HG03095 (cell line): ENCODE measurements around the gene TUSC7.

Source experiments
- ATAC-seq: cut with Tn5 transposase; IDR thresholded peaks from one replicate; pipeline ENCODE4 v1.9.1; 2021; ENCODE audit warnings: moderate library complexity; ENCODE audit not compliant: unreplicated experiment

TUSC7 gene

DNA sequence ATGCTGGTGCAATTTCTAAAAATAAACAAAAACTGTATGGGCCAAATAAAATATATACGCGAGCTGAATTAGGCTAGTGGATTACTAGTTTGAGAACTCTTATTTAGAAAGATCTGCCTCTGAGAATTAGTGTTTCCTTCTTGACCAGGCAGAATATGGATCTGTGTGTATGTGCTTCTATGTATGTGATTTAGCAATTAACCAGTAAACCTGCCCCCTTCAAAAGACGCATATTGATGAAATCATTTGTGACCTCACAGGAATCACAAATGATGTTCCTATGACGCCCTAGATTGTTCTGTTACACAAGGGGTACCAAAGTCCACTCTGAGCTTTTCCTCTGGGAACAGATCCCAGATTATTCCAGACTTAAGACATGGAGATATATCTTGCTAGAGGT is at the start of gene TUSC7:
TSS of gene TUSC7 (plus strand) at position 301 of the 400 bp plus-strand sequence.
- no peak for ATAC-seq

DNA sequence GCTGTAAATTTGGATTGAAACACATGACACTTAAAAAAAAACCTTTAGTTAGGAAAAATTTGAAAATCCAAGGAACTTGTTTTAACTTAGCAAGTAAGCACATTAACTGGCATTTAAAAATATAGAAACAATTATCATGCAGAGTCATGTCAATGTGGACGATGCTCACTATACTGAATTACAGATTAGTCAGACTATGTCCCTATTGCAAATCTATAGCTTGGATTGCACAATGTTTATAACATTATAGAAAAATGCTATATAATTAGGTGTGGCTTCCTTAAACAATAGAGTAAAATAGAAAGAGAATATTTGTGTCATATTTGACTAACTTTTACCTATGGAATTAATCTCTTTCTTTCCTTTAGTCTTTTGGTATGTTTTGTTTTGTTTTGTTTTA is 48.4 kb upstream of the TUSC7 start:
- ATAC-seq: no peak

DNA sequence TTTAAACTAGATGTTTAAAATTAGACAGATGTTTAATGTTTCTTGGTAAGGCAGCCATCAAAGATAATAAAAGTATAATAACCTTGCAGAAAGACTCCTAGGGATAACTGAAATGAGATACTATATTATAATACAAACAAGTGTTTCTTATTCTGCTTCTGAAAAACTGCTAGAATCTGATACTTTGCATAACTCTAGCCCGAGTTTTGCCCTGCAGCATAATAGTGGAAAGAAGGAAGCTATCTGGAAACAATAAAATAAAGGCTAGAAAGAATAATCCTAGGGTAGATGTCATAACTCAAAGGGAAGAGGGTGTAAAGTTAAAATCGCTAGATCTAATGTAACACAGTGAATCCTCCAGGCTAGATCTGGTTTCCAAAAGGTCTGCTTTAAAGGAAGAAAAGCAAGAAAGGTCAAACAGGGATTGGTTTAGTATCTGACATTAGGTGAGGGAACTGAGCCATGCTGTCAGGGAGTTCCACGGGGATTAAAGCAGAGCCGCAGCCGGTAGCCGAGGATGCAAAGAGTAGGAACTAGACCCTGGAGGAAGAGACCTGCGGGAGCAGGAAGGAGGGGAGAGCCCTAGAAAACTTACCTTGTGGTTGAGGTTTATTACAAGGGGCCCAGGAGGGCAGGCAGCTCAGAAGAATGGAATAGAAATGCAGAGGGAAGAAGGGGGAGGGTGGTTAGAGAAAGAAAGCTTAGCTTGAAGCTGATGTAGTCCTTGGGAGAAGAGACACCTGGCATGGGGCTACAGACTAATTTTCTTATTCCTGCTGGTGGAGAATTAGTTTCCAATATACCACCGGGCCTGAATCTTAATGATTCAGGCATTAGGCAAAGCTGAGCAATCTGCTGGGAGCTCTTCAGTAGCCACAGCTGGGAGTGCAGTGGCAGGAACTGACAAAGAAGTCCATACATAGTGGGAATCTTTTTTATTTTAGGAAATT is 46.1 kb upstream of the TUSC7 start:
- ATAC-seq: no peak

DNA sequence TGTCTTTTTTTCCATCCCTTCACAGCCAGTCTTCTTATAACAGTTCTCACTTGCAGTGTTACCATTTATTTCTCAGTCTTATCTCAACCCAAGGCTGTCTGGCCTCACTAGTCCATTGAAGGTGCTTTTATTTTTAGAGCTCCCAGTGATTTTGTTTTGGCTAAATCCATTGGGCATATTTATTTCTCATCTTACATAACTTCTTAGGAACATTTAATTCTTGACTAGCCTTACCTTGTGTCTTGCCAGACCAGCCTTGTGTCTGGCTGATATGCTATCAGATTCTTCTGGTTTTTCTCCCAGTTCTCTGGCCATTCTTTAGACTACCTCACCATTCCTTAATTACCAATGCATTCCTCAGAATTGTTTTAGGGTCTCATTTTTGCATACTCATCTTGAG is 42.3 kb upstream of the TUSC7 start:
- no peak for ATAC-seq

DNA sequence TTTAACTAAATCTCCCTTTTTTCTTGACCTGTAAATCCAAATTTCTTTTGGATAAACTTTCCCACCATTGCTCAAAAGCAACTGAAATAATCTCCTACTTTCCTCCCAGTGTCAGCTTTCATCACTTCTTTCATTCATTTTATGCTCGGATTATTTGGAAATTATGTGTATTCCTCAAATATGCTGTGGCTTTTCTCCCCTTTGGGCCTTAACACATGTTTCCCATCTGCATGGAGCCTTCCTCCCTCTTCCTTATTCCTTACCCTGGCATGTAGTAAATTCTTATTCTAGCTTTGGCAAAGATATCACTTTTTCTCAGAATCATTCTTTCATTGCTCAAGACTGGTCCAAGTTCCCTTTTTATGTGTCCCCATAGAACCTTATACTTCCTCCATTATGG is 41.8 kb upstream of the TUSC7 start:
- ATAC-seq: no peak

DNA sequence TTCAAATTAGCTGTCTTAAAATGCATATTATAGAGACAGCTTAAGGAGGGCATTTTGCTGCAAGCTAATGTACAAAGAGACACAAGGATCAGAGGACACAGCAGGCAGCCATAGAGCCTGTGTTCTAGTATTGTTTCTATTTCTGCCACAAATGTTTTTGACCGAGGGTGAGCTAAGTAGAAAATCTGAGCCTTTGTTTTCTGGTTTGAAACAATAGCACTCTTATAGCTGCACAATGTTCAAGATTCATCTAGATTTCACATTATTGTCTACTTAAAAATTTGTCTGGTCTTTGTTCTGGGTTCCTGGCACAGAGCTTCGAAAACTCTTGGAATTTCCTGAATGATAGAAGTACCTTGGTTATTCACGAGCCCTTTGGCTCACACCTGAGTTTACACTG is 40.0 kb upstream of the TUSC7 start:
- no peak for ATAC-seq

DNA sequence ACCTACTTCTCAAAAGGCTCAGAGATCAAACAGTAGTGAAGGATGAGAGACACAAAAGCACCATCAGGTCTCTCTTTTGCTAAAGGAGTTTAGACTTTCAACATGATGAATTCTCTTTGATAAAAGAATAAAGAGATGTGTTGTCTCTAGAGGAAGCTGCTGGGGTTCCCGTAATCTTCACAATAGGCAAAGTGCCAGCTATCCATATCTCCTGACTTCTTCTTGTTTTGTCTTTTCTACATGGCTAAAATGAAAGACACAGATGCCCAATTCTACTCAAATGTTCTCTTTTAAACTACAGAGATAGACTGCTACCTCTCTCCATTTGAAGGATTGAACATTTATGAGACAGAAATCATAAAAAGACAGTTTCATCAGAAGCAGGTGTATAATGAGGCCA is 38.4 kb upstream of the TUSC7 start:
- ATAC-seq: no peak

DNA sequence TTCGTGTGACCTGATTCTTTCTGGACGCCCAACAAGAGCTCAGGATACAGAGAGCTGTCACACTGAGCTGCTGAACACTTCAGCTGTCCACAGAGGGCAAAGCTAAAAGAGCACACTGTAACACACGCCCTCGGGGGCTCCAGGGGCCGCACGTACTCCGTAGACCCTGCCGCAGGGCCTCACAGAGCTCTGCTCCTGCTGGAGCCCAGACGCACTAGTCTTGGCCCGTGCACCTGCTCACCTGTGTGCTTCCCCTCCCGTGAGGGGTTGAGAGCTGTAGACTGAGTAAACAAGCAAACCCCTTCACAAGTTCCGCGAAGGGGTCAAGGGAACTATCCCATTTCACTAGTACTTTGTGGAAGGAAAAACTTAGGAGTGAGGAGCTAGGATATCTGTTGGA is 30.7 kb upstream of the TUSC7 start:
- ATAC-seq: no peak

DNA sequence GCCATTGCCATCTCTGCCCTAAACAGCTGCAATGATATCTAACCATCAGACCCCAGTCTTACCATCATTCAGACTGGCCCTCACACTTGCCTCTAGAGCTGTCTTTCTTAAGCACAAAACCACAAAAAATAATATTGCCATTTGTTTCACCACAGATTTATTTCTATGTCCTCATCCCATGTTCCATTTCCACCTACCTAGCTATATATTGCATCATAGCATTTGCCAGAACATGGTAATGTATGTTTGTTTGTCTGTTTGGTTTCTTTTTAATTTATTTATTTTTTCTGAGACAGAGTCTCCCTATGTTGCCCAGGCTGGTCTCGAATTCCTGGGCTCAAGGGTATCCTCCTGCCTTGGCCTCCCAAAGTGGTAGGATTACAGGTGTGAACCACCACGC is 18.5 kb upstream of the TUSC7 start:
- no peak for ATAC-seq

DNA sequence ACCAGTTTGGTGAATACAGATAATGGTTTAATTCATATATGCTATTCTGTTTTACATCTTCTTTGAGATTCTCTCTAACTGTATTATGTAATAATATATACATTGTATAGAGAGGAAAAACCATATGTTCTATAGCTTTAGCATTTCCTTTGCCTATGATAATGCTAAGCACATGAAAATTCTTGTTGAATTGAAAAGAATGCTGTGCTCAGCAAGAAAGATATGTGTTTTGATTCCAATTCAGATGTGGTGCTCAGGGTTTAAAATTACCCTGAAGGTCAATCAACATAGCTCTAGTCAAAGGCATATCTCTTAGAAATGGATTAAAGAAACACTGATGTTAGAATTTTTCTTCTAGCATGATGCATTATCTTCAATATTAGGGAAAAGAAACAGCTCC is 8.5 kb upstream of the TUSC7 start:
- ATAC-seq: no peak

DNA sequence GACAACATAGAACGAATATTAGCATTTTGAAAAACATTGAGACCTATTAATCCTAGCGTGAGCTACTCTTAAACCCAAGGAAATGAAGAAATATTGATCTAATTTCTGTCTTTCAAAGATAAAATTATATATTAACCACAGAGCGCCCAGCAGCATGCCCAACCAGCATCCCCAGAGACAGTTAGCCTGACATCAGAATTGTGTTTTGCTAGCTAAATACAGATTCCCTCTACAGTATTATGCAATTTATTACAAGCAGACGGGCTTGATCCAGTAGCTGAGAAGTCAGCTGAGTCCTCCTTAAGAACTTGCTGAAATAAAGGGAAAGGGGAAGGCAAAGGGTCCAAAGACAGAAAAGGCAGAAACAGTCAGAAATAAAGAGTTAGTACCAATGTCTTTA is 7.2 kb upstream of the TUSC7 start:
- ATAC-seq: no peak

DNA sequence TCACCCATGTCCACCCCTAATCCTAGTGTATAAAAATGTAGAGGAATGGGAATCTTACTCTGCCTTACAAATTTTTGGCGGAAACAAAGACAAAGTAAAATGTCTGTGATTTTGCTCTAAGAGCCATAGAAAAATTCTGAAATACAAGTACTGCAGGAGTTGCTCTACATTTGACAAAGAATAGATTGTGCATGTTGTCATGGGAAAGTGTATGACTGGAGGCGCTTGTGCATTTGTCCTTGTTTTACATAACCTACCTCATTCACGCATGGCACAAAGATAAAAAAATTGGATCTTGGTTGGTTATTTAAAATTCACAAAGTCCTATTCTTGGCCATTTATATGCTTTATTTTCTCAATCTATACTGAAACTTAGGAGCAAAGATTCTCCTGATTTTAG is 2.0 kb upstream of the TUSC7 start:
- no peak for ATAC-seq

DNA sequence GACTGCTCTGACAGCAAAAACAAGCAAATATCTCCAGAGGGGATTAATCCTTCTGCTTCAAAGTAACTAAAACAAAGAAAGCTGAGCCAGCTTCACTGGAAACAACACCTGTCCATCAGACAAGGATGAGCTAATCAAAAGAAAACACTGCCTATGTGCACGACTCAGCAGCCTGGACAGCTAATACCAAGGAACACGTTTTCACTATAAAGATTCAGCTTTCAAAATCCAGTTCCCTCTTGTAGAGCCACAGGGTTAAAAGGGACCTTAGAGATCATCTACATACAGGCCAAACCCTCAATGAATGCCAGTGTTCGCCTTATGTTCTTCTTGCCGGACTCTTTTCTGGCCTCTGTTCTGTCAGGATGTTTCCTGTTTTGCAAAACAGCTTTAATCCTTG is 6.9 kb downstream of the TUSC7 start:
- ATAC-seq: no peak

DNA sequence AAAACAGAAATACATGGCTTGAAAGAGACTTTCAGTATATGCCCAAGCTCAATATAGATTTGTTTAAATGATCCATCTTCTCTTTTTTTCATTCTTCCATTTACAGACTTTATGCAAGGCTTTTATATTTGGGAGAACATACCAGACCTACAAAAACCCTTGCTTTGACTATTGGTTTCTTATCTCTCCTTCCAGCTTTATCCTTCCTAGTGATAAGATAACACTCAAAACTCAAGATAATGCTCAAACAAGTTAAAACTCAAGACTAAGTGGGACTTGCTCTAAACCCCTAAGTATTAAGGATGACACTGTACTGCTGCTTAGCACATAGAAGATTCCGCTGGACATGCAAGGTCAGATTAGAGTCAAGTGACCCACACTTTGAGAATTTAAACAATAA is 8.0 kb downstream of the TUSC7 start:
- no peak for ATAC-seq

DNA sequence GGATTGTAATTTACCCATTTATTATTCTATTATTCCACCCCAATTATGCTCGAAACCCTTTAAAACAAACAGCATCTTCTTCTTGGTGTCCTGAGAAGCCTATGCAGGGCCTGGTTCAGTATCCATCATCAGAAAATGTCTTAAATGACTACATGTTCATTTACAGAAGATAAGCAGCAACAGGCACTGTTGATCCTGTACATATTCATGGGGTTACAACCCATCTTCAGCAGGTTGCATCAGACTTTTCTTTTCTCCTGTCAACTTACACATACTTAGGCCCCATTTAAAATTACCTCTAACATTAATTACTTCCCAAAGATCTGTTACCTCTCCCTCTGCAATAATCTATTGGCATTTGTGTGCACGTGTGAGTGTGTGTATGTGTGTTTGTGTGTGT is 18.9 kb downstream of the TUSC7 start:
- no peak for ATAC-seq

DNA sequence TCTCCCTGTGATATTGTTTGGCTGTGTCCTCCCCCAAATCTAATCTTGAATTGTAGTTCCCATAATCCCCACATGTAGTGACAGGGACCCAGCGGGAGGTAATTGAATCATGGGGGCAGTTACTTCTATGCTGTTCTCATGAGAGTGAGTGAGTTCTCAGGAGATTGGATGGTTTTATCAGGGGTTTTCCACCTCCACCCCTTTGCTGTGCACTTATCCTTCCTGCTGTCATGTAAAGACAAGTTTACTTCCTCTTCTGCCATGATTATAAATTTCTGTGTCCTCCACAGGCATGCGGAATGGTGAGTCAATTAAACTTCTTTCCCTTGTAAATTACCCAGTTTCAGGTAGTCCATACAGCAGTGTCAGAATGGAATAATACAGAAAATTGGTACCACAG is 24.7 kb downstream of the TUSC7 start:
- ATAC-seq: no peak

DNA sequence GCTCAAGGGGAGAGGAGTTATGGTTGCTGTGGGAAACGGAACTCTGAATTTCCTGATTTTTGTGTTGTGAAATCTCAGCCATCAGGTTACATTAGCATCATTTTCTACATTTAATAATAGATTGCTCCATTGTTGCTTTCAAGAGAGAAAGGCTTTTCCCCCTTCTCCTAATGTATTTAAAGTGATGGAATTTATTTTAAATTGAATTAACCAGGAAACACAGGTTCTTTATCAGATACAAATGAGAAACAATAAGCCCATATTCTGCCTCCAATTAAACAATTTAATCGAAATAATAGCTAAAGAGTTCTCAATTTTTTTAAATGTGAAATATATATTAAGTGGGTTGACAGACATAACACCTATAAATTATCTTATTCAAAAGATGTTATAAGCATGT is 30.1 kb downstream of the TUSC7 start:
- ATAC-seq: no peak

DNA sequence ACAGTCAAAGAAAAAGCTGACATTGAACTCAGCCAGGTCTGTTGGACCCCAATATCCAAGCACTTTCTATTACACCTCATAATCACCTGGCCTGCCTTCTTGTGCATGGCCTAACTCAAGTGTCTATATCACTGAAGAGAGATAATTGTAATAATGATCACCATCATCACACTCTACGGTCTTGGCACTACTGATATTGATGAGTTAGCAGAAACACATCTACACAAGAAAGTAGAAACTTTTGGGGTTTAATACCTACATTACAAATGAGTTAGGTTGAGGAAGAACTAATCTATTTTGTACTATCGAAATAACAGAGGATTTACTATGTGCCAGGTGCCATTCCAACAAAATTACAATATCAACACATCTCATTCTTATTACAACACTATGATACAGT is 30.7 kb downstream of the TUSC7 start:
- no peak for ATAC-seq

DNA sequence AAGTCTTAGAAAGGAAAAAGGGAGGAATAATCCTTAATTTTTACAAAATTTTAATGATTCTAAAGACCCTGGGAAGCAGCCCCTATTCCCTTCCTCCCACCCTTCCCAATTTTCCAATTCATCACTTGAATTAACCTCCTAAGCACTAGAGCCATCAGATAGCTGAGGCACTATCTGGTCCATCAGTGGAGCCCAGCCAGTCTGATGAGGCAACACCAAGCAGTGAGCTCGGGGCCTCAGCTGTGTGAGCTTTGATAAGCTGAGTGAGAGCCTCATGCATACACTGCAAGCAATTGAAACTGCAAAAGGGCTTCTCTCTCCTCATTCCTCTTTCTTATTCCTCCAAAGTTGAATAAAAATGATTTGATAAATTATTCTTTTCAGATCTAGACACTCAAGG is 31.9 kb downstream of the TUSC7 start:
- no peak for ATAC-seq

DNA sequence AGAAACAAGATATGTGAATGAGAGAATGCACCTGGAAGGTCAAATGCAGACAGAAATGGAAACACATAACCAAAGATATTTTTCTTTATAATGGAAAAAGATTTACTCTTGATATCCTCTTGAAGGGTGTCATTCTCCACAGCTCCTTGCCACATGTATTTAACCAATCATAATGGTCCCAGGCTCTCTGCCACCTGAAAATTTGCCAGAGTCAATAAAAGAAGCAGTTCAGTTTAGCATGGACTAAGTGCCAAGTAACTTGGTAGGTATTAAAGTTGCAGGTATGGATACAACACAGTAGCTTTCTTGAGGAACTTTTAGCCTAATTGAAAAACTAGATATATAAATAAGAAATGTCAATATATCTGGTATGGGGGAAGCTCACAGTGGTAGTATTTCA is 33.5 kb downstream of the TUSC7 start:
- no peak for ATAC-seq

DNA sequence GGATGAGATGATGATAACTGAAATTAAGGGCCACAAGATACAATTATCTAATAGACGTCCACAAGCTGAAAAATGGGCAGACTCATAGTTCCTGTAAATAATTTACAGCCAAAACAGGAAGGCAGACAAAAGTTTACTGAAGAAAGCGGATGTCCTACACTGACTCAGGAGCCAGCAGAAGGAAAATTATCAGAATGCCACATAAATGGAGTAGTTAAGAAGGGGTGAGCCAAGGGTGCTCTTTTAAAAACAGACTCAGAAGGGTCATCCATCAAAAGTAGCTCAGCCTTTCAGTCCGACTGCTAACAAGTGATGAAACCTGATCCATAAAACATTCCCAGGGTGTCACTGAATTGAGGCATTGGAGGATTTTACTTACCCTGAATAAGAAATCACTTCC is 39.8 kb downstream of the TUSC7 start:
- ATAC-seq: no peak

DNA sequence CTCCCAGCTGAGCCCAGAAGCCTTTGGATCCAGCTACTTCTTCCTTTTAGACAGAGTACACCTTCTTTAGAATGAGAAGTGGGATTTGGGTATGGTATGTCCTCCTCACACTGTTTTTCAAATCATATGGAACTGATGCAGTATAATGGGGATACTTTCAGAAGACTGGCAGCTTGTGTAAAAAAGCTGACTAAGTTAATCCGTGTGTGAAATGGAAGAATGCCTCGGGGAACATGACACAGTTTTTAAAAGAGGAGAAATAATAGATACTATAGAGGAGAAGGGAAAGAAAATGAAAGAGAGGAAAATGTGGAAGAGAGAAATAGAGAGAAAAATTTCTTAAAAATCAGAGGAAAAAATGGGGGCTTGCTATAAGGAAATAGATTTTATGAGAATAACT is 47.7 kb downstream of the TUSC7 start:
- no peak for ATAC-seq

DNA sequence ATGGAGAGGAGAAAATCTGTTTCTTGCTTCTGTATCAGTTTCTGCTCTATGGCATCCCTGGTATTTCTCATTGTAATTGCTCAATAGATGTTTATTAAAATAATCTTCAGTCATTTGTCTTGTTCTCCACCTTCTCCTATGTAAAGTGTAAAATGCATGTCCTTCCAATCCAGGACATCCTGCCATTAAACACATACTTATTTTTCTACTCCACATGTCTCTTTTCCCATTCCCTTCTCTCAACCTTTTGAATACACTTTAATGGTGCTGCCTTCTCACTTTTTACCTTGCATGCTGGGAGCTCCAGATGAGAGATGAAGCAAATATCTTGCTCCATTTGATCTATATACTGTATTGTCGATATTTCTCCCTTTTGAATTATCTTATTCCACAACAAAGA is 49.7 kb downstream of the TUSC7 start:
- no peak for ATAC-seq
